Fibroblast of gingiva (primary cell): ENCODE results near the gene GNG10.
"Not testable (repeated sequence)": the region's sequence is repeated elsewhere in the genome, so short reads cannot be mapped to it uniquely, and the experiment has no call there.

Experiments used
- DNase-seq: peaks from one replicate; pipeline ENCODE4 v3.0.0-alpha.2; 2011; ENCODE audit warnings: low read depth

Gene GNG10

GRCh38 chr9:111661150-111661801 is at the start of gene GNG10:
Gene GNG10 (plus strand): TSS chr9:111661605. CDS start chr9:111661635, 30 bp downstream.
- DNase-seq = peak; percentile 53

- no peak for DNase-seq
These were observed 47.9 kb upstream of the GNG10 start for GRCh38 chr9:111613436-111614040.

- no peak for DNase-seq
These were observed 45.5 kb upstream of the GNG10 start for GRCh38 chr9:111615928-111616327.

GRCh38 chr9:111617349-111617748 is 44.1 kb upstream of the GNG10 start:
- DNase-seq = not testable (repeated sequence)

GRCh38 chr9:111621895-111622480 is 39.4 kb upstream of the GNG10 start:
- DNase-seq = peak; percentile 53

GRCh38 chr9:111622626-111623025 is 38.8 kb upstream of the GNG10 start:
- DNase-seq = peak; percentile 91

- DNase-seq = peak; percentile 11
These were observed 34.0 kb upstream of the GNG10 start for GRCh38 chr9:111627260-111627963.

- no peak for DNase-seq
These were observed 33.0 kb upstream of the GNG10 start for GRCh38 chr9:111628411-111628810.

GRCh38 chr9:111630182-111630963 is 31.0 kb upstream of the GNG10 start:
- DNase-seq = no peak

- no peak for DNase-seq
These were observed 30.5 kb upstream of the GNG10 start for GRCh38 chr9:111630964-111631213.

- peak; percentile 99 for DNase-seq
These were observed 30.0 kb upstream of the GNG10 start, which contains the start of gene DNAJC25 for GRCh38 chr9:111631214-111631971. Gene DNAJC25 (plus strand): TSS chr9:111631334. CDS start chr9:111631408, 74 bp downstream.

GRCh38 chr9:111632060-111632459 is 29.3 kb upstream of the GNG10 start:
- no peak for DNase-seq

- DNase-seq = no peak
These were observed 28.6 kb upstream of the GNG10 start for GRCh38 chr9:111632695-111633388.

- DNase-seq = no peak
These were observed 28.0 kb upstream of the GNG10 start for GRCh38 chr9:111633389-111633736.

GRCh38 chr9:111634860-111635259 is 26.5 kb upstream of the GNG10 start:
- DNase-seq = no peak

- DNase-seq = no peak
These were observed 23.9 kb upstream of the GNG10 start for GRCh38 chr9:111637421-111637950.

- DNase-seq = no peak
These were observed 17.1 kb upstream of the GNG10 start for GRCh38 chr9:111644195-111644772.

- no peak for DNase-seq
These were observed 15.6 kb upstream of the GNG10 start for GRCh38 chr9:111645806-111646205.

GRCh38 chr9:111646417-111646816 is 15.0 kb upstream of the GNG10 start:
- DNase-seq = no peak

- peak; percentile 73 for DNase-seq
These were observed 13.3 kb upstream of the GNG10 start for GRCh38 chr9:111648066-111648465.
